ENCODE results near the gene ZDHHC11B.

- TF ChIP-seq PBX3 (CRISPR knock-in tag; IDR thresholded peaks at IDR 0.05), result no peak
- TF ChIP-seq, protein P1, sequence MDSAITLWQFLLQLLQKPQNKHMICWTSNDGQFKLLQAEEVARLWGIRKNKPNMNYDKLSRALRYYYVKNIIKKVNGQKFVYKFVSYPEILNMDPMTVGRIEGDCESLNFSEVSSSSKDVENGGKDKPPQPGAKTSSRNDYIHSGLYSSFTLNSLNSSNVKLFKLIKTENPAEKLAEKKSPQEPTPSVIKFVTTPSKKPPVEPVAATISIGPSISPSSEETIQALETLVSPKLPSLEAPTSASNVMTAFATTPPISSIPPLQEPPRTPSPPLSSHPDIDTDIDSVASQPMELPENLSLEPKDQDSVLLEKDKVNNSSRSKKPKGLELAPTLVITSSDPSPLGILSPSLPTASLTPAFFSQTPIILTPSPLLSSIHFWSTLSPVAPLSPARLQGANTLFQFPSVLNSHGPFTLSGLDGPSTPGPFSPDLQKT (IDR thresholded peaks at IDR 0.05; ENCODE audit: borderline replicate concordance, low read depth, low read length), result no peak
Observed at GRCh38 chr5:664343-664993, 120.1 kb downstream of the ZDHHC11B start.
